ENCODE measurements around the gene INSL6. TPM values are rescaled to one million over a fixed set of nuclear protein-coding genes. Genes with fewer than 3 reads are reported as not detected.

Gene INSL6, protein sequence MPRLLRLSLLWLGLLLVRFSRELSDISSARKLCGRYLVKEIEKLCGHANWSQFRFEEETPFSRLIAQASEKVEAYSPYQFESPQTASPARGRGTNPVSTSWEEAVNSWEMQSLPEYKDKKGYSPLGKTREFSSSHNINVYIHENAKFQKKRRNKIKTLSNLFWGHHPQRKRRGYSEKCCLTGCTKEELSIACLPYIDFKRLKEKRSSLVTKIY
- not detected for total RNA-seq

DNA sequence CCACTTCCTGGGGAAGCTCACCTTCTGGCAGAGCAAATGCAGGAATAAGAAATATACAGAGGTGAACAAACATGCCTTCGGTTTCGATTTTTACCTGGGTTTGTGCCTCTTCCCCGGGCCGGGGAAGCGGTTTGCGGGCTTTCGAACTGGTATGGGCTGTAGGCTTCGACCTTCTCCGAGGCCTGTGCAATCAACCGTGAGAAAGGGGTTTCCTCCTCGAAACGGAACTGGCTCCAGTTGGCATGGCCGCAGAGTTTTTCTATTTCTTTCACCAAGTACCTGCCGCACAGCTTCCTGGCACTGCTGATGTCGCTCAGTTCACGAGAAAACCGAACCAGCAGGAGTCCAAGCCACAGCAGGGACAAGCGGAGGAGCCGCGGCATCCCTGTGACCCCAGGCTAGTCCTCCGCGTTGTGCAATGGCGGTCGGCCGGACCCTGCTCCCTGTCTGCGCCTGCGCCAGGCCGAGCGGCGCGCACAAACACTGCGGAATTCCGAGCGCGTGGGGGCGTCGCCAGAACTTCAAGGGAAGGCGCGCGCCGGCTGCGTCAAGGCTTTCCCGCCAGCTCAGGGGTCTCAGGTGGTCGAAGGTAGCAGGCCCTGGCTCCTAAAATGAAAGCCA lies at the start of gene INSL6:
Gene INSL6 (minus strand): TSS at position 420 of the 621 bp plus-strand sequence. CDS start 37 bp downstream, at position 383.
- POLR2A ChIA-PET, result interaction anchor here (0.6 kb wide), 3 partner anchors 10 to 252 kb away, joined by 3 to 9 read pairs (median 4); partner anchors contain the start of gene PLGRKT
- Mint-ChIP-seq H3K9me3 (ENCODE audit: insufficient read depth) (peaks cover 2% of the 10 kb centered on the region), H3K4me1 (ENCODE audit: low read depth) (peaks cover 12% of the 10 kb centered on the region), H3K4me3 (no peak within 1 kb of the TSS), H3K36me3 (ENCODE audit: low read depth) (peaks cover under 1% of the 10 kb centered on the region), H3K27me3 (ENCODE audit: low read depth) (no peaks in the 10 kb centered on the region), H3K27ac (no peak within 1 kb of the TSS)
- DNase-seq (no peak), ATAC-seq (no peak)
- CTCF ChIA-PET, result interaction anchor here (0.8 to 6.9 kb wide), 21 partner anchors 9 to 425 kb away, joined by 3 to 105 read pairs (median 9); partner anchors contain the start of genes CD274 and PLGRKT

GRCh38 chr9:5231212-5231611 lies 45.8 kb upstream of the INSL6 start, which contains the start of gene INSL4:
TSS of gene INSL4 (plus strand) at chr9:5231419. CDS start at chr9:5231524, 105 bp downstream.
- no peaks in the 10 kb centered on the region for H3K9me3 Mint-ChIP-seq (ENCODE audit: insufficient read depth)
- ATAC-seq, result no peak
- H3K36me3 Mint-ChIP-seq (ENCODE audit: low read depth), result no peaks in the 10 kb centered on the region
- no peak for DNase-seq
- H3K4me1 Mint-ChIP-seq (ENCODE audit: low read depth), result no peaks in the 10 kb centered on the region
- no peak within 1 kb of the TSS for H3K4me3 Mint-ChIP-seq
- ChIA-PET POLR2A (no interaction called here), CTCF (no interaction called here)
- H3K27ac Mint-ChIP-seq, result no peak within 1 kb of the TSS
- H3K27me3 Mint-ChIP-seq (ENCODE audit: low read depth), result peaks cover 23% of the 10 kb centered on the region

DNA sequence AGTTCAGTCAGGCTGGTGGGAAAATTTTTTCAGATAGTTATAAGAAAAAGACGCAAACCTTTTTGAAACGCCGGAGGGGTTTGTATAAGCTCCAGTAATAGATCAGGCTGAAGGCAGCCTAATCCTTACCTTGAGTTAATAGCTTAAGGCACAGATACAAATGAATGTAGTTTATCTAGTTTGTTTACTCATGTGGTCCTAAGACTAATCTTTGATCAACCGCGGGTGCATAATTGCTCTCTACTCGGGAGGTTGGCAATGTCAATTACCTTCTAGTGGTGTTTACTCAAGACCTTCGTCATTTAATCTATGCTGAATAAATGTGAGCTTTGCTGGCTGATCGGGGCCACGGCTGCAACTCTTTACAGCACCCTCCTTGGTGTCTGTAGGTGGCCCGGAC lies 45.1 kb upstream of the INSL6 start:
- Mint-ChIP-seq H3K36me3 (ENCODE audit: low read depth) (no peaks in the 10 kb centered on the region), H3K4me3 (no peak overlapping the region), H3K27ac (no peak overlapping the region), H3K27me3 (ENCODE audit: low read depth) (peaks cover 25% of the 10 kb centered on the region), H3K4me1 (ENCODE audit: low read depth) (no peaks in the 10 kb centered on the region), H3K9me3 (ENCODE audit: insufficient read depth) (no peaks in the 10 kb centered on the region)
- ChIA-PET POLR2A (no interaction called here), CTCF (no interaction called here)
- ATAC-seq (no peak), DNase-seq (no peak)

- CTCF ChIA-PET, result no interaction called here
- Mint-ChIP-seq H3K9me3 (ENCODE audit: insufficient read depth) (peaks cover 5% of the 10 kb centered on the region), H3K36me3 (ENCODE audit: low read depth) (peaks cover 1% of the 10 kb centered on the region), H3K27ac (no peak overlapping the region), H3K4me1 (ENCODE audit: low read depth) (peaks cover 12% of the 10 kb centered on the region), H3K27me3 (ENCODE audit: low read depth) (peaks cover 5% of the 10 kb centered on the region), H3K4me3 (no peak overlapping the region)
- no peak for DNase-seq
- peak; percentile 36 for ATAC-seq
- POLR2A ChIA-PET, result no interaction called here
Measured at GRCh38 chr9:5205071-5205470, 19.6 kb upstream of the INSL6 start.

DNA sequence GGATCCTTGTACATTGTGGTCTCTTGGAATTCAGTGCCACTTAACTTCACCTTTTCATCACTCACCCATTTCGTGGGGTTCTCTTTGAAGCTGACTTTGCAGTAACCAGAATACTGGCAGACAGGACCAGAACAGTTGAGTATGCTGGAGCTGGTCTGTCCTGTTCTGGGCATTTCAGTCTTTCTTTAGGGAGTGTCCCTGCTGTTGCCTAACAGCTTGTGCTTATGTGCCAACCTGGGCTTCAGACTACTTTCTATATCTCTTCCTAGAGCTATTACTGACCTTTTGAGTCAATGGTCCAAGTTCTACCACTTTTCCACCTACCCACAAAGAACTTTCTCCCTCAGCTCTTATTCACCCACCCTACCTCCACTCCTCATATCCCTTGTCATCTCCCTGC lies 10.0 kb upstream of the INSL6 start:
- ATAC-seq, result no peak
- Mint-ChIP-seq H3K36me3 (ENCODE audit: low read depth) (no peaks in the 10 kb centered on the region), H3K4me3 (no peak overlapping the region), H3K27ac (no peak overlapping the region), H3K27me3 (ENCODE audit: low read depth) (peaks cover 12% of the 10 kb centered on the region), H3K4me1 (ENCODE audit: low read depth) (no peaks in the 10 kb centered on the region), H3K9me3 (ENCODE audit: insufficient read depth) (peaks cover 9% of the 10 kb centered on the region)
- ChIA-PET POLR2A (interaction anchor here (0.6 kb wide), 1 partner anchor 10 kb away, joined by 9 read pairs; the partner anchor contains the start of gene INSL6), CTCF (interaction anchor here (1.5 to 2.2 kb wide), 2 partner anchors 9 to 229 kb away, joined by 7 to 10 read pairs; no protein-coding TSS in a partner anchor)
- DNase-seq, result no peak

DNA sequence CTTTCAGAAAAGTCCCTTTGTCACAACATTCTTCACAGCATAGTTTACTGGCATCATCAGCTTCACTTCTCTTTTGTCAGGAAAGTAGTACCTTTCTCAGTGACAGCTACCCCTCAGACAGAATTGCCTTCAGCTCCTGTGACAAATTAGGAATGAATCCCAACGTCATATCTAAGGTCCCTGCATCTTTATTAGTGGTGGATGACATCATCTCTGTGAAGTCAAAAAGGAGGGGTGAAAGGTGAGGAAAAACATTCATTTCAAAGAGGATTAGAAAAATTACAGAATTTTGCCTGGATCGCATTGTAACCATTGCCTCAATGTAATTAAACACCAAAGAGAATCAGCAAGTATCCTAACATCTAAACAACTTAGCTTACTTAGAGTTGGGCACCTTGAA lies 7.9 kb upstream of the INSL6 start:
- POLR2A ChIA-PET, result interaction anchor here (0.5 kb wide), 1 partner anchor 686 kb away, joined by 5 read pairs; no protein-coding TSS in a partner anchor
- no peak overlapping the region for H3K27ac Mint-ChIP-seq
- no peak for DNase-seq
- ATAC-seq, result no peak
- H3K9me3 Mint-ChIP-seq (ENCODE audit: insufficient read depth), result no peaks in the 10 kb centered on the region
- CTCF ChIA-PET, result interaction anchor here (1.3 kb wide), 1 partner anchor 160 kb away, joined by 4 read pairs; no protein-coding TSS in a partner anchor
- no peaks in the 10 kb centered on the region for H3K36me3 Mint-ChIP-seq (ENCODE audit: low read depth)
- H3K4me1 Mint-ChIP-seq (ENCODE audit: low read depth), result no peaks in the 10 kb centered on the region
- H3K4me3 Mint-ChIP-seq, result no peak overlapping the region
- H3K27me3 Mint-ChIP-seq (ENCODE audit: low read depth), result peaks cover 9% of the 10 kb centered on the region

DNA sequence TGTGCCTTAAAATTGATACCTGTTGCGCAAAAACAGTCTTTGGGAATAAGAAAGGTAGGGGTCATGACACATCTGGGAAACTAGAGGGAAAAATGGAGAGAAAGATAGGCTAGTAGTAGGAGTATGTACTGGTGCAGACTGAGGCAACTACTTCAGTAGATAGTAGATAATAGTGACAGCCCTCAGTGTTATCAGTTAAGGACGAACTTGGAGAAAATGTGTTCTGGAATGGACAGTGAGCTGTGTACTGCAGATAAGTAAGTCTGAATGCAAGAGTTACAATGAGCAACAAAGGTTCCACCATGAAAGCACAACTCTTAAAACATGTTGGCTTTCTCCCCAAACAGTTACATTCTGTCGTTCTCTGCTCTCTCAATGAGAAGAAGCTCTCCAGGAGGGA lies 6.5 kb upstream of the INSL6 start:
- CTCF ChIA-PET, result no interaction called here
- Mint-ChIP-seq H3K4me3 (no peak overlapping the region), H3K27ac (no peak overlapping the region), H3K9me3 (ENCODE audit: insufficient read depth) (no peaks in the 10 kb centered on the region), H3K27me3 (ENCODE audit: low read depth) (peaks cover 8% of the 10 kb centered on the region), H3K4me1 (ENCODE audit: low read depth) (peaks cover 2% of the 10 kb centered on the region), H3K36me3 (ENCODE audit: low read depth) (no peaks in the 10 kb centered on the region)
- no peak for DNase-seq
- POLR2A ChIA-PET, result interaction anchor here (0.6 kb wide), 1 partner anchor 418 kb away, joined by 3 read pairs; no protein-coding TSS in a partner anchor
- ATAC-seq, result no peak

GRCh38 chr9:5188060-5188984 lies 2.9 kb upstream of the INSL6 start:
- POLR2A ChIA-PET, result interaction anchor here (0.6 kb wide), 1 partner anchor 631 kb away, joined by 3 read pairs; no protein-coding TSS in a partner anchor
- H3K36me3 Mint-ChIP-seq (ENCODE audit: low read depth), result no peaks in the 10 kb centered on the region

GRCh38 chr9:5186416-5187169 lies 1.2 kb upstream of the INSL6 start:
- no peak overlapping the region for H3K4me3 Mint-ChIP-seq
- ATAC-seq, result peak; percentile 87
- peak; percentile 77 for DNase-seq
- H3K9me3 Mint-ChIP-seq (ENCODE audit: insufficient read depth), result no peaks in the 10 kb centered on the region
- no peaks in the 10 kb centered on the region for H3K27me3 Mint-ChIP-seq (ENCODE audit: low read depth)
- CTCF ChIA-PET, result interaction anchor here (0.6 to 6.9 kb wide), 53 partner anchors 8 to 444 kb away, joined by 3 to 105 read pairs (median 4); partner anchors contain the start of genes CD274, PDCD1LG2, PLGRKT and RIC1
- no peak overlapping the region for H3K27ac Mint-ChIP-seq
- H3K4me1 Mint-ChIP-seq (ENCODE audit: low read depth), result peaks cover 12% of the 10 kb centered on the region
- POLR2A ChIA-PET, result interaction anchor here (0.6 to 0.8 kb wide), 4 partner anchors 237 to 256 kb away, joined by 3 to 4 read pairs (median 4); no protein-coding TSS in a partner anchor
- no peaks in the 10 kb centered on the region for H3K36me3 Mint-ChIP-seq (ENCODE audit: low read depth)

More at GRCh38 chr9:5188060-5188984, 2.9 kb upstream of the INSL6 start:
- Mint-ChIP-seq H3K4me3 (no peak overlapping the region), H3K4me1 (ENCODE audit: low read depth) (peaks cover 12% of the 10 kb centered on the region), H3K9me3 (ENCODE audit: insufficient read depth) (no peaks in the 10 kb centered on the region), H3K27me3 (ENCODE audit: low read depth) (peaks cover 4% of the 10 kb centered on the region), H3K27ac (no peak overlapping the region)
- DNase-seq, result no peak
- CTCF ChIA-PET, result interaction anchor here (0.6 to 6.9 kb wide), 11 partner anchors 36 to 428 kb away, joined by 3 to 105 read pairs (median 4); partner anchors contain the start of gene PLGRKT
- ATAC-seq, result no peak

DNA sequence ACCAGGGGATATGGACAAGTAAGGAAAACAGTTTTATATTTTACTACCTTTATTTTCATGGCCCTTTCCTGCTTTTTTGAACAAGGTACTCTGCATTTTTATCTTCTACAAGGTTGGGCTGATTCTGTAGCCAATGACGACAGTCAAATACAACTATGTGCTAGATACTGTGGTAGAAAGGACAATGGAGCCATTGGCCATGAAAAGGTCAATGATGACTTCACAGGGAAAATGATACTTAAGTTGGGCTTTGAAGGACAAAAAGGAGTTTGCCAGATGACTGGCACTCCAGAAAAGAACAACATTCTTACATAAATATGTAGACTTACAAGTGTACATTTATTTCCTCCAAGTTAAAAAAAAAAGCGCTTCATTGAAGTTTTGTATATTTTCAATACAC lies 663 bp downstream of the INSL6 start:
- ATAC-seq, result no peak
- no peaks in the 10 kb centered on the region for H3K27me3 Mint-ChIP-seq (ENCODE audit: low read depth)
- DNase-seq, result no peak
- H3K9me3 Mint-ChIP-seq (ENCODE audit: insufficient read depth), result peaks cover 6% of the 10 kb centered on the region
- peaks cover 12% of the 10 kb centered on the region for H3K4me1 Mint-ChIP-seq (ENCODE audit: low read depth)
- no peak overlapping the region for H3K4me3 Mint-ChIP-seq
- H3K27ac Mint-ChIP-seq, result no peak overlapping the region
- CTCF ChIA-PET, result interaction anchor here (1.5 to 6.9 kb wide), 7 partner anchors 85 to 424 kb away, joined by 4 to 105 read pairs (median 15); no protein-coding TSS in a partner anchor
- POLR2A ChIA-PET, result interaction anchor here (0.6 kb wide), 3 partner anchors 11 to 253 kb away, joined by 3 to 9 read pairs (median 4); partner anchors contain the start of gene PLGRKT
- H3K36me3 Mint-ChIP-seq (ENCODE audit: low read depth), result peaks cover 3% of the 10 kb centered on the region

Data from activated CD8-positive, alpha-beta T cell treated with anti-CD3 and anti-CD28 coated beads, Interleukin-2, amount 10 ng/mL, durations not matched to agents 7 days and 5 days (primary cell).